GM23338 (cell line): ENCODE data around the gene RLF. TPM values are rescaled to one million over a fixed set of nuclear protein-coding genes. Genes with fewer than 3 reads are reported as not detected.
A peak's percentile ranks its signal among the peaks of the same experiment; 100 is the strongest.

Experiments used
- ATAC-seq: fragments of 200-7000 bp; cut with Tn5 transposase; 3 replicates; pipeline ENCODE4 v1.9.1; 2020
- DNase-seq: peaks from one replicate; pipeline ENCODE4 v3.0.0-alpha.2; 2015; ENCODE audit warnings: low spot score
- H2AFZ ChIP-seq: fragments of 200-600 bp; sonication (generic); 2 replicates; pipeline ENCODE4 v1.8.0; 2016; ENCODE audit warnings: antibody characterized with exemption, mild to moderate bottlenecking, moderate library complexity
- H3F3A ChIP-seq: fragments of 200-600 bp; sonication (generic); replicated peaks from 2 replicates; pipeline ENCODE4 v1.8.0; 2017; ENCODE audit warnings: antibody characterized with exemption, mixed run types, low read depth
- H3K27ac ChIP-seq: fragments of 200-600 bp; sonication (generic); 2 replicates; pipeline ENCODE4 v1.6.1; 2016; ENCODE audit warnings: low read depth
- H3K27me3 ChIP-seq: fragments of 200-600 bp; sonication (generic); 2 replicates; pipeline ENCODE4 v1.8.0; 2016; ENCODE audit warnings: mild to moderate bottlenecking, mixed run types, moderate library complexity; ENCODE audit not compliant: insufficient read depth
- H3K36me3 ChIP-seq: fragments of 200-600 bp; sonication (generic); 2 replicates; pipeline ENCODE4 v1.8.0; 2016; ENCODE audit warnings: mild to moderate bottlenecking; ENCODE audit not compliant: insufficient read depth
- H3K4me1 ChIP-seq: fragments of 200-600 bp; sonication (generic); 2 replicates; pipeline ENCODE4 v1.8.0; 2016; ENCODE audit warnings: mild to moderate bottlenecking, moderate library complexity; ENCODE audit not compliant: insufficient read depth
- H3K4me2 ChIP-seq: fragments of 200-600 bp; sonication (generic); 2 replicates; pipeline ENCODE4 v1.7.1; 2017; ENCODE audit warnings: mixed run types
- H3K4me3 ChIP-seq: fragments of 200-600 bp; sonication (generic); 2 replicates; pipeline ENCODE4 v1.6.1; 2016; ENCODE audit warnings: mixed run types
- H3K79me2 ChIP-seq: fragments of 200-600 bp; sonication (generic); replicated peaks from 2 replicates; pipeline ENCODE4 v1.8.0; 2017; ENCODE audit warnings: mild to moderate bottlenecking; ENCODE audit not compliant: insufficient read depth
- H3K9me2 ChIP-seq: fragments of 200-600 bp; sonication (generic); 2 replicates; pipeline ENCODE4 v1.8.0; 2017; ENCODE audit not compliant: insufficient read depth
- H4K20me1 ChIP-seq: fragments of 200-600 bp; sonication (generic); replicated peaks from 2 replicates; pipeline ENCODE4 v1.8.0; 2017; ENCODE audit warnings: mild to moderate bottlenecking; ENCODE audit not compliant: insufficient read depth
- H3K27ac Mint-ChIP-seq: 2 replicates; pipeline ENCODE4 v1.8.0; 2020; ENCODE audit warnings: inconsistent platforms, mild to moderate bottlenecking, moderate library complexity, mixed read lengths
- H3K27me3 Mint-ChIP-seq: 3 replicates; pipeline ENCODE4 v1.8.0; 2022; ENCODE audit warnings: low read depth, mild to moderate bottlenecking, moderate library complexity, mixed read lengths, inconsistent platforms; ENCODE audit not compliant: insufficient read depth, poor library complexity
- H3K36me3 Mint-ChIP-seq: 3 replicates; pipeline ENCODE4 v1.8.0; 2021; ENCODE audit warnings: low read depth, mild to moderate bottlenecking, inconsistent platforms, moderate library complexity, mixed read lengths
- H3K4me1 Mint-ChIP-seq: 3 replicates; pipeline ENCODE4 v1.8.0; 2020; ENCODE audit warnings: mild to moderate bottlenecking, inconsistent platforms, mixed read lengths
- H3K4me3 Mint-ChIP-seq: 3 replicates; pipeline ENCODE4 v1.8.0; 2021; ENCODE audit warnings: moderate library complexity, mild to moderate bottlenecking, inconsistent platforms, mixed read lengths
- H3K9me3 Mint-ChIP-seq: 3 replicates; pipeline ENCODE4 v1.8.0; 2020; ENCODE audit warnings: moderate library complexity, mild to moderate bottlenecking, inconsistent platforms, mixed read lengths
- EZH2 ChIP-seq: fragments of 200-600 bp; sonication (generic); IDR thresholded peaks from one replicate; pipeline ENCODE4 v1.8.0; 2017; ENCODE audit warnings: antibody characterized with exemption, mild to moderate bottlenecking, low read depth; ENCODE audit not compliant: unreplicated experiment
- EZH2phosphoT487 ChIP-seq: fragments of 200-600 bp; sonication (generic); IDR thresholded peaks from one replicate; pipeline ENCODE4 v1.8.1; 2018; ENCODE audit warnings: antibody characterized with exemption; ENCODE audit not compliant: unreplicated experiment
- JUNB ChIP-seq: IDR thresholded peaks from one replicate; pipeline ENCODE4 v1.6.1; 2016; ENCODE audit warnings: antibody characterized with exemption; ENCODE audit not compliant: unreplicated experiment
- ZNF331 ChIP-seq: fragments of 250-450 bp; sonication (Bioruptor Pico); IDR thresholded peaks from 2 replicates; pipeline ENCODE4 v1.5.0; 2020; ENCODE audit warnings: low read depth, mild to moderate bottlenecking, moderate library complexity
- ZNF462 ChIP-seq: fragments of 250-450 bp; sonication (Bioruptor Pico); IDR thresholded peaks from 2 replicates; pipeline ENCODE4 v1.5.0; 2020; ENCODE audit warnings: mild to moderate bottlenecking, moderate library complexity
- polyA plus RNA-seq: library from polyadenylated mRNA; unstranded; fragments of >200 nt; fragmentation: Nextera tagmentation; extraction: Ambion mirVana; gene quantifications from 2 replicates; pipeline ENCODE4 v1.2.1, GENCODE V29; 2016
- total RNA-seq: library from RNA; depleted of rRNA; stranded (reverse); fragments of >200 nt; shearing (Covaris generic); gene quantifications from 2 replicates; pipeline ENCODE4 v1.2.3, GENCODE V29; 2014

RLF gene
- total and polyA plus RNA-seq, 2 experiments from 2014 or later: 6.6 to 21.1 TPM

DNA sequence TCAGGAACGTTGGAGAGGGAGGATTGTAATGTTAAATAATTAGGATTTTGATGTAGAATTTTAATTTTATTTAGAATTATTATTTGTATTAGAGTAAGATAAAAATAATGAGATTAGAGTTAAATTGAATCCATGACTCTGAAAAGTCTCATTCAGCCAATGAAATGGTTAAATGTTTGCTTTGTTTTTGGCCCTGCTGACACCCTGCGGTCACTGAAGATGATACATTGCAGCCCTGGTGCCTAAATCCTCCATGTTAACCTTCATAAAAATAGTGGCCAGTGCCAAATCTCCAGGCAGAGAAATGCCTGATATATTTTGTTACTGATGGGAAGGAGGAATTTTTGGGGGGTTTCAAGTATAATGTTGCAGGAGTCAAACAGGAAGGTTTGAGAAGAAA lies 27.3 kb upstream of the RLF start (continued):
- no peak for TF ChIP-seq ZNF462
- TF ChIP-seq JUNB: no peak
- no peak for TF ChIP-seq EZH2phosphoT487

DNA sequence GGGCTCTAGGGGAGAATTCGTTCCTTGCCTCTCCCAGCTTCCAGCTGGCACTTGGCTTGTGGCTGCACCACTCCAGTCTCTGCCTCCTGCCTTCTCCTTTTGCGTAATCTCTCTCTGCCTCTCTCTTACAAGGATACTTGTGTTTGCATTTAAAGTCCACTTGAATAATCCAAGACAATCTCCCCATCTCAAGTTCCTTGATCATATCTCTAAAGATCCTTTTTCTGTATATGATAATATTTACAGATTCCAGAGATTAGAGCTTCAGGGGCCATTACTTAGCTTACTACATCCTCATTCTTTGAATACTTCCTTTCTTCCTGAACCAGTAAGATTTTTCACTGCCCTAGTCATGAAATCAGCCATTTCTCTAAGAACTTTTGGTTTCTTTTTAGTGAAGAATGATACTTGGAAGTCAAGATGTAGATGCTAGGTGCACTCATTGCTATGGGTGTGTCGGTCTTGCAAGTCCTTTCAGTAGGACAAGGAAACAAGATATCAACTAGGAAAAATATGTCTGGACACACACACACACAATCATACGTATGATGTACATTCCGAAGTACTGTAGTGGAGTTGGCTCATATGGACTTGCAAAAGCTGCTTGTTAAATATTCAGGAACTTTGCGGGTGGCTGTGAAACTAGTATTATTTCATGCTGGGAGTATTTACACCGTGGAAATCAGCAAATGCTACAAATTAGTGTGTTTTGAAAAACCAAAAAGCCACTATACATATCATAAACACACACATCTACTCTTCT lies 20.8 kb upstream of the RLF start:
- Mint-ChIP-seq H3K27me3 (peaks cover 2% of the 10 kb centered on the region), H3K36me3 (no peaks in the 10 kb centered on the region), H3K4me3 (no peak overlapping the region), H3K27ac (no peak overlapping the region), H3K4me1 (peaks cover 4% of the 10 kb centered on the region; the same call in 2 of the 3 replicates), H3K9me3 (no peaks in the 10 kb centered on the region)
- 0 out of 2 replicates have a peak, but pooled peaks cover 4% of the 10 kb centered on the region for H3K27me3 ChIP-seq
- peak overlapping the region; percentile 3; the same call in 1 of the 2 replicates for H2AFZ ChIP-seq
- no peak for ATAC-seq
- no peaks in the 10 kb centered on the region for H3K9me2 ChIP-seq
- no peaks in the 10 kb centered on the region for H3K79me2 ChIP-seq
- DNase-seq: peak; percentile 19
- H3K4me1 ChIP-seq: peaks cover 6% of the 10 kb centered on the region; the same call in 1 of the 2 replicates
- H3K36me3 ChIP-seq: no peaks in the 10 kb centered on the region
- H4K20me1 ChIP-seq: no peaks in the 10 kb centered on the region
- H3K4me2 ChIP-seq: no peak overlapping the region
- no peaks in the 10 kb centered on the region for H3F3A ChIP-seq
- no peak overlapping the region for H3K4me3 ChIP-seq
- no peak overlapping the region for H3K27ac ChIP-seq
- no peak for TF ChIP-seq JUNB
- TF ChIP-seq ZNF331 (CRISPR knock-in tag): no peak
- TF ChIP-seq EZH2: no peak
- TF ChIP-seq EZH2phosphoT487: no peak
- no peak for TF ChIP-seq ZNF462
